Left kidney (tissue), 8 donors: ENCODE data around the gene HADH. TPM values are rescaled to one million over a fixed set of nuclear protein-coding genes. Genes with fewer than 3 reads are reported as not detected.
"Not testable (repeated sequence)": the region's sequence is repeated elsewhere in the genome, so short reads cannot be mapped to it uniquely, and the experiment has no call there.

Experiments used
- DNase-seq: peaks from one replicate; pipeline ENCODE4 v3.0.0-alpha.2; 2013
- long read RNA-seq, 8 donors: transcript quantifications; one replicate each; lab custom pipeline, GENCODE V29; 2026
- polyA plus RNA-seq: library from polyadenylated mRNA; unstranded; fragments of 120-200 nt; gene quantifications from one replicate; pipeline ENCODE4 v1.2.1, GENCODE V29; 2013; ENCODE audit not compliant: insufficient read length

HADH gene
- polyA plus RNA-seq: 107 TPM
- long read RNA-seq, donor 1, full-length matches to known transcripts: 28 of 63 reads
- long read RNA-seq, donor 1, partial matches to known transcripts: 30 of 63 reads
- long read RNA-seq, donor 1, other reads (novel, unspliced or antisense): 5 of 63 reads
- long read RNA-seq, donor 2, full-length matches to known transcripts: 26 of 26 reads
- long read RNA-seq, donor 2, partial matches to known transcripts: 0 of 26 reads
- long read RNA-seq, donor 2, other reads (novel, unspliced or antisense): 0 of 26 reads
- long read RNA-seq, donor 3, full-length matches to known transcripts: 39 of 39 reads
- long read RNA-seq, donor 3, partial matches to known transcripts: 0 of 39 reads
- long read RNA-seq, donor 3, other reads (novel, unspliced or antisense): 0 of 39 reads
- long read RNA-seq, donor 4, partial matches to known transcripts: 10 of 12 reads
- long read RNA-seq, donor 4, other reads (novel, unspliced or antisense): 0 of 12 reads
- long read RNA-seq, donor 5, full-length matches to known transcripts: 61 of 85 reads
- long read RNA-seq, donor 5, partial matches to known transcripts: 13 of 85 reads
- long read RNA-seq, donor 5, other reads (novel, unspliced or antisense): 11 of 85 reads
- long read RNA-seq, donor 6, transcript HADH-201 (8 exons, 1,912 nt): major isoform, 34 of 36 reads
- long read RNA-seq, donor 6, partial matches to known transcripts: 0 of 36 reads
- long read RNA-seq, donor 6, other reads (novel, unspliced or antisense): 0 of 36 reads
- long read RNA-seq, donor 7, full-length matches to known transcripts: 51 of 61 reads
- long read RNA-seq, donor 7, partial matches to known transcripts: 10 of 61 reads
- long read RNA-seq, donor 7, other reads (novel, unspliced or antisense): 0 of 61 reads
- long read RNA-seq, donor 8, transcript HADH-201 (8 exons, 1,912 nt): major isoform, 8 of 9 reads
- long read RNA-seq, donor 8, partial matches to known transcripts: 0 of 9 reads
- long read RNA-seq, donor 8, other reads (novel, unspliced or antisense): 0 of 9 reads

DNA sequence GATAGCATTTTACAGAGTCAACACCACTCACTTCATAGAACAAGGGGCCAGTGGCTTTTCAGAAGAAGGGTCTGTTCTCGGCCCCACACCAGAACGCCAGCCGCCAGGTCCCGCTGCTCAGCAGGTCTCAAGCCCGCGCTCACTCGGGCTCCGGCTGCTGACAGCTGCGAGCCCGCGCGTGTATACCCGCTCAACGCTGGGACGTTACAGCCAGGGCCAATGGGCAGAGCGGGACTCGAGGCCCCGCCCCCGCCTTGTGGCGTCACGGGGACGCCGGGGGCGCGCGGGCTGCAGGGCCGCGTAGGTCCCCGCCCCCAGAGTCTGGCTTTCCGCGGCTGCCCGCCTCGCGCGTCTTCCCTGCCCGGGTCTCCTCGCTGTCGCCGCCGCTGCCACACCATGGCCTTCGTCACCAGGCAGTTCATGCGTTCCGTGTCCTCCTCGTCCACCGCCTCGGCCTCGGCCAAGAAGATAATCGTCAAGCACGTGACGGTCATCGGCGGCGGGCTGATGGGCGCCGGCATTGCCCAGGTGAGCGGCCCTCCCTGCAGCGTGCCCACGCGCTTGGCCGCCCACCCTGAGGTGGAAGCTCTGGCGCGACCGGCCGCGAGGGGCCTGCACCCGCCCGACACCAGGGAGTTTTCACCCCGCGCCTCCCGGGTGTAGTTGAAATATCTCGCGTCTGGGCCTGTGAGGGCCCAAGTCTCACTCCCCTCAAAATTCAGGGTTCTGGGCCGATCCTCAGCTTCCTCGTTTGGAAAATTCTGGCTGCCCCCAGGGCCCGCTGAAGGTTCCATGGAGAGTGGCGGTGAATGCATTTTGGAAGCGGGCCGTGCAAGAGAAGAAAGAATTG, at the start of gene HADH:
HADH (plus strand) TSS at position 353 of the 850 bp plus-strand sequence; CDS start at position 397, 44 bp downstream.
- peak; percentile 91 for DNase-seq

DNA sequence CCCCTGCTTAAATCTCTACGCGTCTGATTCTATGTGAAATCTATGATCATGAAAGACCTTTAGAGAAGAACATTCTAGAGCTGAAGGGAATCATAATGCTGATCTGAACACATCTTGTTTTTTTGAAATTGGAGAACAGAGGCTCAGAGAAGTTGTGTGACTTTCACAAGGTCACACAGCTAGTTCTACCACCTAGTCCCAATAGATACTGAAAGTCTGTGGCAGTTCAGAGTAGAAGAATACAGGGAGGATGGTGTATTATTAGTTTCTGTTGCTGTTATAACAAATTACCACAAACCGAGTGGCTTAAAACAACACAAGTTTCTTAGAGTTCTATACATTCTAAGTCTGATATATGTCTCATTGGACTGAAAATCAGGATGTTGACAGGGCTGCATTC, 43.9 kb upstream of the HADH start:
- DNase-seq: no peak

DNA sequence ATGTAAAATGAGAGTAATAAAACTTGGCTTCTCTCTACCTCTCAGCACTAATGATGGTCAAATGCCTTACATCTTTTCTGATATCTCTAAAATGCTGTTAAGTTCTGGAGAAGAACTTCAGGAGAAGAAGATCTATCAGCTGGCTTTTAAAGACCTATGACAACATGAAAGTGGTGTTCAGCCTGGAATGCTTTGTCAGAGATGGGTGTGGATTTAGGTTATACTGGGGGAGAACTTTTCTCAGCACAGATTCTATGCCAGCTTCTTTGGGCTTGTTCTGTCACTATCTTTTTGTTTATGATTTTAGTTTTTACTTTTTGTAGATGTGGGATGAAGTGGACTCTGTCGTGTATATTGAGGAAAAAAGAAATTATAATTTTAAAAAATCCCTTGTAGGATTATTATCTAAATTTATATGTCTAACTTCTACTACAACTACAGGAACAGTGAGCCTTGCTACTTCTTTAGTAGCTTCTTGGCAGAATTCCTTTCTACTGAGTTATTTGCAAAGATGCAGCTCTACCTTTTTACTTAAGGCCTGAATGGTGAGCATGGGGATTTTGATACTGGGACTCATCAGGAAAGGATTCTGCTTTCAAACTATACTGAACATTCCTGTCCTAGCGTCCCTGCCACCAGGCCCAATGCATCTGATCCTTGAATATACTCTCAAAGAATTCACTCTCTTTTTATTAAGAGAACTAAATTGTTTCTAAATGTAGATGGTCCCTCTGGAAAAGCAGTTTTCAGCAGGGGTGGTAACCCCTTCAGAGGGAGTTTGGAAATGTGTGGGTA, 38.7 kb upstream of the HADH start:
- DNase-seq: no peak

DNA sequence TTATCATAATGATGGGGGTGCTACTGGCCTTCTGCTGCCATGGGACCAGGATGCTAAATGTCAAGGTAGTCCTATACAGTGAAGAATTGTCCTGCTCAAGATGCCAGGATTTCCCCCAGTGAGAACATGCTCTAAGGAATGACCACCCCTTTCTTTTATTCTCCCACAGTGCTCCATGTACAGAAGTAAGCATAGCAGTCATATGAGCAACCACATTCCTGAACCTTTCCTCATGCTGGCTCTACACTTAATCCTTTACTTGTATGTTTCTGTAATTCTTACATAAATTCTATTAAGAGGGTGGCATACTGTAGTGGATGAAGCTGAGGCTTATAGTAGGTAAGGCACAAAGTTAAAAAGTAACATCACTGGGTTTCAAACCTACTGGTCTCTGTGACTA, 38.1 kb upstream of the HADH start:
- no peak for DNase-seq

DNA sequence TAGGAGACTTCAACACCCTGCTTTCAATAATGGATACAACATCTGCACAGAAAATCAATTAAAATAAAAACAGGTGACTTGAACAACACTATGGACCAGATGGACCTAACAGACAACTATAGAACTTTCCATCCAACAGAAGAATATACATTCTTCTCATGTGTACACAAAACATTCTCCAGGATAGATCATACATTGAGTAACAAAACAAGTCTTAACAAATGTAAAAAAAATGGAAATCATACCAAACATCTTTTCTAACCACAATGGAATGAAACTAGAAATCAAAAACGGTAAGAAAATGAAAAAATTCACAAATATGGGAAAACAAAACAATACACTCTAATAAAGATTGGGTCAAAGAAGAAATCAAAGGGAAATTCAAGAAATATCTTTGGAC, 33.7 kb upstream of the HADH start:
- DNase-seq: no peak

DNA sequence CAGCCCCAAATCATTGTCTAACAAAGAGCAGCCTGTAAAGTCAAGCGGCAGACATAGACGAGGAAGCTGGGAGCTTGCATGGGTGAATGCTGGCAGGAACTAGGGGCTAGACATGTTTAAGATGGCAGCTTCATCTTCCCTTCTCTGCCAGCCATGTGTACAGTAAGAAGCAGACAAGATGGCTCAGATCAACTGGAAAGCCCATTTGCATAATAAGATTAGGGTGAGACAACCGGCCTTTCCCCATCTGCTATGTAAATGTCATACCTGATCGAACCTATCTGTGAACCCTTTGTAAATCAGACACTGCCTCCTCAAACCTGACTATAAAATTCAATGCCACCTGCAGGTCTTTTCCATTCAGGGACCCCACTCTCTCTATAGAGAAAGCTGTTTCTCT, 22.8 kb upstream of the HADH start:
- DNase-seq: no peak

DNA sequence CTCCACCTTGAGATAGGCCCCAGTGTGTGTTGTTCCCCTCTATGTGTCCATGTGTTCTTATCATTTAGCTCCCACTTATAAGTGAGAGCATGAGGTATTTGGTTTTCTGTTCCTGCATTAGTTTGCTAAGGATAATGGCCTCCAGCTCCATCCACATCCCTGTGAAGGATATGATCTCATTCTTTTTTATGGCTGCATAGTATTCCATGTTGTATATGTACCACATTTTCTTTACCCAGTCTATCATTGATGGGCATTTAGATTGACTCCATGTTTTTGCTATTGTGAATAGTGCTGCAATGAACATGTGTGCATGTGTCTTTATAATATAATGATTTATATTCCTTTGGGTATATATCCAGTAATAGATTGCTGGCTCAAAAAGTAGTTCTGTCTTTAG, 22.2 kb upstream of the HADH start:
- not testable (repeated sequence) for DNase-seq

DNA sequence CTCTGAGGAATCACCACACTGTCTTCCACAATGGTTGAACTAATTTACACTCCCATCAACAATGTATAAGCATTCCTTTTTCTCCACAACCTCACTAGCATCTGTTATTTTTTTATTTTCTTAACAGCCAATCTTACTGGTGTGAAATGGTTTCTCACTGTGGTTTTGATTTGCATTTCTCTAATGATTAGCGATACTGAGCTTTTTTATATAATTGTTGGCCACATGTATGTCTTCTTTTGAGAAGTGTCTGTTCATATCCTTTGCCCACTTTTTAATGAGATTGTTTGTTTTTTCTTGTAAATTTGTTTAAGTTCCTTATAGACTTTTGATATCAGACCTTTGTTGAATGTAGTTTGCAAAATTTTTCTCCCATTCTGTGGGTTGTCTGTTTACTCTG, 21.8 kb upstream of the HADH start:
- DNase-seq: not testable (repeated sequence)

DNA sequence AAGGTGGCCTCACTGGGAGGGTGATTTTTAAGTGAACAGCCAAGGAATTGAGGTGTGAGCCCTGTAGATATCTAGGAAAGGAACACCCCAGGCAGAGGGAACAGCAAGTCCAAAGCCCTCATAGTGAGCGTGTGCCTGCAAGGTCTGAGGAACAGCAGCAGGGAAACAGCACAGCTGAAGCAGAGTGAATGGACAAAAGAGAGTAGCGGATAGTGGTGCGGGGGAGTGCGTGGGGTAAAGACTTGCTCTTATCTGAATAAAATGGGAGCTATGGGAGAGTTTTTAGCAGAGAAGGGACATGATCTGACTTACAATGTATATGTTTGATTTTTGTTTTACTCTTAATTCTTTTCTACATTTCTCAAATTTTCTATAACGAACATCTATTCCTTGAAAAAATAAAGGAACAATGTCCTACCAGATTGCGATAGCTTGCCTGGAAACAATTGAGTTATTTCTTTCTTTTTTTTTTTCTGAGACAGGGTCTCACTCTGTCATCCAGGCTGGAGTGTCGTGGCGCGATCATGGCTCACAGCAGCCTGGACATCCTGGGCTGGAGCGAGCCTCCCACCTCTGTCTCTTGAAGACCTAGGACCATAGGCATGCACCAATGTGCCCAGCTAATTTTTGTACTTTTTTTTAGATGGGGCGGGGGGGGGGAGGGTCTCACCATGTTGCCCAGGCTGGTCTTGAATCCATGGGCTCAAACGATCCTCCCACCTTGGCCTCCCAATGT, 19.5 kb upstream of the HADH start:
- DNase-seq: no peak

DNA sequence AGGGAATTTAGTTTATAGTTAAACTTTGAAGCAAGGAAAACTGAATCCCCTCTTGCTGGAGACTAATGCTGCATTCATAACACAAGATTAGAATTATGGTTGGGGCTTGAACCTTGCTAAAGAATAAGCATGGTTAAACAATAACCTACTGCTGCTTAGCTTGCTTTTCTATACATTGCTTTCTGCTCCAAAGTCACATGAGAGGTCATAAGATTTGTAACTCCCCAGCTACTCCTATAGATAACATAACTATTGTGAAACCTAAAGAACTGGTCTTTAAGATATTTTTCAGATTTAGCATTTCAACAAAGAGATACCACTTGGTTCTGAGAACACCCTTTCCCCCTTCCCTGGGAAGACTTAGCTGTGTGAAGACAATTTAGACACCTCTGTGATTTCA, 17.1 kb upstream of the HADH start:
- no peak for DNase-seq

DNA sequence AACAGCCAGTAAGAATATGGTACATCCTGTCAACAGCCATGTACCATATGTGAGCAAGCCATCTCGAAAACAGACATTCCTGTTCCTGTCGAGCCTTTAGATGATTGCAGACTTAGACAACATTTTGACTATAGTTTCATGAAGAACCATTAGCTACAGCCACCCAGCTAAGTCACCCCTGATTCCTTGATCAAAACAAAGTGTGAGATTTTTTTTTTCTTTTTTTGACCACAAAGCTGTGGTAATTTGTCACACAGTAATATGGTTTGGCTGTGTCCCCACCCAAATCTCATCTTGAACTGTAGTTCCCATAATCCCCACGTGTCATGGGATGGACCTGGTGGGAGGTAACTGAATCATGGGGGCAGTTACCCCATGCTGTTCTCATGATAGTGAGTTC, 15.2 kb upstream of the HADH start:
- DNase-seq: no peak

DNA sequence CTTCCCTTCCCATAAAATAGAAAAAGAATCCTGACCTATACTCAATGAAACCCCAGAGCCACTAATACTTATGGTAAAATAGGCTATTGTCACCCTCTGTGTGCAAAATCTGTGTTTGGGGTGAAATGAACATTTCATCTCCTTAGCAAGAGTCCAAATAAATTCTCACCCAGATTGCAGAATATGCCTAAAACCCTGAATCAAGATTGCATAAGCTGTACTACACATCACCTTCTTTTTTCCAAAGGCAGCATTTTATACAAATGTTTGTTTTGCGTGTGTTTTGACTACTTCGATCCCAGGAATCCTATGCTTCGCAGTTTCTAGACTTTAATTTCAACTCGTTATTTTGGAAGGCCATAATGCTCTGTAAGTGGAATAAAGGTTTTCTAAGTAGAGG, 12.2 kb upstream of the HADH start:
- no peak for DNase-seq

DNA sequence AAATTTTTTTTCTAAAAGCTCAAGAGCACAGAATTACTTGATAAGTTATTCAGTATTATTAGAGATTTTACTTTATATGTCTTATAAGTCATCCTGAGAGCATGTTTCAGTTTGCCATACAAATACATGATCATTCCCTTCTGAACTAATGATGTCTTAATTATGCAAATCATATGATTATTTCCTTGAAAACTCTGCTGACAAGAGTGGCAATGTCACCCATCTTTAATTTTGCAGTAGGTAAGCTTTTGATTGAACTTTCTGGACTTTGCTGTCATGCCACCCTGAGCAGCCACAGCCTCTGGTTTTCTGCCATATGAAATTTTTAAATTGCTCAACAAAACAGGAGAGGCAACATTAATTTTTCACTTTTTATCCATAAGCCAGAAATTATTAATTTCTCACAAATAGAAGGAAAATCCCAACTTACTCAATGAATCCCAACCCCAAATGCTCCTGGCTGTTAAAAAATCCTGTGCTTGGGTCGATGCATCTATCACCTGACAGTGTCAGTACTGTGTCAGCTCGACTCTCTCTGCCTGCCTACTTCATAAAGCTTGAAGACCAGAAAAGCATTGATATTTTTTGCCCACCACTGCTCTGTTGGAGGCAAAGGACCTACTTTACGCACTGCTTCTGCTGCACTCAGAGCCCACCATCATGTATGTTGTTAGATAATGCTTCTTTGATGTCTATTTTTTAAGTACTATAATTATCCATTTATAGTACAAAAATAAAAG, 11.6 kb upstream of the HADH start:
- no peak for DNase-seq

DNA sequence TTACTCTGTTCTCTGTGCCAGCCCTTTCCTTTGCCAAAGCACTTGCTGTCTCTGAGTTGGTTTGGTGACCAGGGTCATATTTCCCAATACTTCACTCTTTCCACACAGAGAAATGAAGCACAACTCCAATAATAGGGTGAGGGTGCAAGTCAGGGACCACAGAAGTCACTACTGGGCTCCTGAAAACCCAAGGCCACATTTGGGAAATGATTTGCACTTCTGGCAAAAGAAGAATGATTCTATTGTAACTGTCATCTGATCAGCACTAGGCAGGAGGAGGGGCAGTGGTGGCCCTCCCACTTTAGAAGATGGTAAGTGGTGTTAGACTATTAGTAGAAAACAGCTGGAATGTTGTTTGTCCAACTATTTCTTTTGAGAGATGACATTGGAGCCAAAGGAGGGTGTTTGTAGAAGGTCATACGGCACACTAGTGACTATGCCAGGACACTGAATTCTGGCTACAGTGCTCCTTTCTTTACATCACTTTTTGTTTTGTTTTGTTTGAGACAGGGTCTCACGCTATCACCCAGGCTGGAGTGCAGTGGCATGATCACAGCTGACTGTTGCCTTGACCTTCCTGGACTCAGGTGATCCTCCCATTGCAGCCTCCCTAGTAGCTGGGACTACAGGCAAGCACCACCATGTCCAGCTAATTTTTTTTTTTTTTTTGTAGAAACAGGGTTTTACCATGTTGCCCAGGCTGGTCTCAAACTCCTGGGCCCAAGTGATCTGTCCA, 10.8 kb upstream of the HADH start:
- DNase-seq: no peak

DNA sequence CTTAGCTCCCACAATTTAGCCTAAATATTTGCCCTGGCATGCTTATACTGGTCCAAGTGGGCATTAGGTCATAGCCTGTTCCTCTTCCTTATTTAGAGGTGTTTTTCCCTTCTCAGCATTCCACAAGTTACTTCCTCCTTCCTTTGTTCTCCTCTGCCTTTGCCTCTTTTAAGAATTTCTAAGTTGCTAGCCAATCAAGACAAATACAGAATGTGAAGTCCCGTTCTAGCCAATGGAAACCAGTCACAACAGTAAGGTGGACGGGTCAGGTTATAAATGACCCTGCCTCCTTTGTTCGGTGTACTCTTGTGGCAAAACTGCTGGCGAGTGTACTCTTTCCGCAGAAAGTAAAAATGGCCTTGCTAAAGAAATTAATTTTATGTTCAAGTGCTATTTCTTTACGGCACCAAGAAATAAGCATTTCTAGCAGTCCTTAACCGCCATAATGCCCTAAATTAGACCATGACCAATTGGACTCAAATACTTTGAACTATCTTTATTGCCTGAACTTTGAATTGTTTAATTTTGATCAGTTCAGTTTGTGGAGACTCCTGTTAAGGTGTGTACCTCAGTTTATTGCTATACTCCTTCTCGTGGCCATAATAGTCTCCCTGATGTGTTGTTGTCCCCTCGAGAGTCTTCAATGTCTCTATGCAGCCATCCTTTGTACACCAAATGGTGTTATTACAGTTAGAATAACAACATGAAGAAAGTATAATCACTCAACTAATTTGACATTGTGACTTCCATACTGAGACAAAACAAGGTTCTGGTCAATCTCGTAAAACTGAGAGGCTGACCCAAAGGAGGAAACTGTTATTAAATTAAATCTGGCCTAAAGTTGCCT, 1.6 kb upstream of the HADH start:
- DNase-seq: no peak

DNA sequence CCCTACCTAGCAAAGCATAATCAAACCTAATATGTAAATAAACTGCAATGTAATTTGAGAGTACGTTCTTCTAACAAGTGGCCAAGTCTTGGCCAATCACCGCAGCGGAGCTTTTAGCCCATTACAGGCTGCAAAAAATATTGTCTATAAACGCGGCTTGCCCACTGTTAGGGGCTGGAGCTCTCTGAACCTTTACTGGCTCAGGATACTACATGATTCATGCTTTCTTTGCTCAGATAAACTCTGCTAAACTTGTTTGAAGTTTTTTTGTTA, 990 bp upstream of the HADH start:
- DNase-seq: no peak

DNA sequence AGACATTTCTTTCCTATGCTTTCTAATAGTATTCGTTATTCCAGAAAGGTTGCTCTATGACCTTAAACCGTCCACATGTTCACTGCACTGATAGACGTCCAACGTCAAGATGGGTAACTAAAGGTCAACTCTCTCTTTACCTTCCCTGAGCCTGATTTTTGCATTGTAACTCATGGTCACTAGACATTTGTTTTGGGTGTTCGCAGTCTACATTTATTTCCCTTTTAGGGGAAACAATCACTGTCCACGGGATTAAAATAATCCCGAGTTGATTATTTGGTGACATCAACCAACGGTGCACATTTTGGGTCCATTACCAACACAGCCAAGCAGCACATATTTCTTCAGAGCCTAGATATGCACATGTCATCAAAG, 540 bp upstream of the HADH start:
- no peak for DNase-seq

DNA sequence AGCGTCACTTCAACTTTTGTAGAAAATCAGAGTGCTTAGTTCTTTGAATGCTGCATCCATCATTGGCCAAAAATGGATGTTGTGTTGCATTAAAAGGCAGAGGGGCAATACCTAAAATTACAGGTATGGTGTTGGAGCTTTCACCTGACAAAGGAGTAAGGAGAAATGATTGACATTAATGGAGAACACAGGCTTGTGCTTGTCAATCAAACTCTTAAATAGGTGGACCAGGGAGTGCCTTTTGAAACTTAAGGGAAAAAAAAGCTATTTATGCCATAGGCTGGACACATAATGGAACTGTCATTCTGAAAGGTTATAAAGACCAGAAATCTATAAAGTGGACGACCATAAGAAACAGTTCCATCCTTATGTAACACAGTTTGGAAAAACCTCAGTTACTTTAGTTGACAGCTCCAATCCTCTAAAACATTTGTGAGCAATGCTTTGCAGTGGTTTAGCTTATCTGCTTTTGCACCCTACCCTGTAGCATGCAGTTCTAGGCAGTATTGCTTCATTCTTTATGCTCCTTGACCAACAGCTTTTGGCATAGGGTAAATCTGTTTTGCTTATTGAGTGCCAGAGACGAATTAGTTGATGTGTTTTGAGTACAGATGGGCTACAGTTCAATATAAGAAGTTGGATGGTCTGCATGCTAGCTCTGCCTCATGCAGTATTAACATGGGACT, 2.4 kb downstream of the HADH start:
- no peak for DNase-seq
